ENCODE data around the gene PTPRE.

DNA sequence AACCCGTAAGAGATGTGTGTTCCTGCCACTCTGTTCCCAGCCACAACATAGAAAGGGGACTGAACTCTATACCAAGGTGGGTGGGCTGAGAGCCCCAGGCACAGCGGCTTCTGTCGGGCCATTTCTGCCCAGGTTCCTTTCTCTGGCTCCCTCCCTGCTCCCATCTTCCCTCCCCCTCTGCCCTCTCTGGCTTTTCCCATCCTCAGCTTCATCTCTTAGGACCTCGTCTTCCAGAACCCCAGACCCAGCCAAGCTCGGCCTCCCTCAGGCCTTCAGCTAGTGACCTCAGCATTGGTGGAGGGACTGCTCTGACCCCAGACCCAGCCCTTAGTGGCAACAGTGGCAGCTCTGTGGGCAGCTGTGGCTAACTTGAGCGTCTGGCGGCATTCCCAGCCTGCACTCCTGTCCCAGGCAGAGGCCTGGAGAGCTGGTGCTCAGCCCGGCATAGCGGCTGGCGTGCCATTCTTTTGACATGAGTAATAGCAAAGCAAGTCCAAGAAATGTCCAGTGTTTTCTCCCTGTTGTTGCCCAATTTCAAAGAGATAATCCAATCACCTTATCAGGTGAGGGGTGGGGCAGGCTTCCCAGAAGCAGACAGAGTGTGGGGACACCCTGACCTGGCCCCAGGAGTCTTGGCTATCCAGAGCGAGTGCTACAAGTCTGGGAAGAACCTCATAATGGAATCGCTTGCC, 15.9 kb downstream of the PTPRE start:
- TF ChIP-seq, protein P1, sequence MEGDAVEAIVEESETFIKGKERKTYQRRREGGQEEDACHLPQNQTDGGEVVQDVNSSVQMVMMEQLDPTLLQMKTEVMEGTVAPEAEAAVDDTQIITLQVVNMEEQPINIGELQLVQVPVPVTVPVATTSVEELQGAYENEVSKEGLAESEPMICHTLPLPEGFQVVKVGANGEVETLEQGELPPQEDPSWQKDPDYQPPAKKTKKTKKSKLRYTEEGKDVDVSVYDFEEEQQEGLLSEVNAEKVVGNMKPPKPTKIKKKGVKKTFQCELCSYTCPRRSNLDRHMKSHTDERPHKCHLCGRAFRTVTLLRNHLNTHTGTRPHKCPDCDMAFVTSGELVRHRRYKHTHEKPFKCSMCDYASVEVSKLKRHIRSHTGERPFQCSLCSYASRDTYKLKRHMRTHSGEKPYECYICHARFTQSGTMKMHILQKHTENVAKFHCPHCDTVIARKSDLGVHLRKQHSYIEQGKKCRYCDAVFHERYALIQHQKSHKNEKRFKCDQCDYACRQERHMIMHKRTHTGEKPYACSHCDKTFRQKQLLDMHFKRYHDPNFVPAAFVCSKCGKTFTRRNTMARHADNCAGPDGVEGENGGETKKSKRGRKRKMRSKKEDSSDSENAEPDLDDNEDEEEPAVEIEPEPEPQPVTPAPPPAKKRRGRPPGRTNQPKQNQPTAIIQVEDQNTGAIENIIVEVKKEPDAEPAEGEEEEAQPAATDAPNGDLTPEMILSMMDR (conservative IDR thresholded peaks at IDR 0.05), result no peak
- no peak for TF ChIP-seq ZFX (IDR thresholded peaks at IDR 0.05)

All from C4-2B (cell line).